ENCODE measurements around the gene ZDBF2. TPM values are rescaled to one million over a fixed set of nuclear protein-coding genes. Genes with fewer than 3 reads are reported as not detected.

ZDBF2 gene
- total RNA-seq, 1 donor: 12.7 TPM

GRCh38 chr2:206253125-206253776 is 21.2 kb upstream of the ZDBF2 start:
- no peaks in the 10 kb centered on the region for H3K9me3 ChIP-seq (ENCODE audit: low read depth, low read length)
- no peak for DNase-seq (ENCODE audit: insufficient read length, low spot score, missing footprints)
- no peak overlapping the region for H3K4me2 ChIP-seq (ENCODE audit: insufficient read depth, low read length)
- no peak for TF ChIP-seq CTCF (IDR thresholded peaks at IDR 0.05; ENCODE audit: extremely low read depth, low read depth, low read length)
- H3K27me3 ChIP-seq (ENCODE audit: insufficient read depth, low read length): peaks cover 63% of the 10 kb centered on the region
- H3K27ac ChIP-seq (ENCODE audit: low read depth, low read length): no peak overlapping the region
- H2AFZ ChIP-seq (ENCODE audit: low read length): no peak overlapping the region
- no peaks in the 10 kb centered on the region for H4K20me1 ChIP-seq (ENCODE audit: insufficient read depth, low read length)
- H3K4me1 ChIP-seq (ENCODE audit: insufficient read depth, low read length): no peaks in the 10 kb centered on the region
- H3K79me2 ChIP-seq (ENCODE audit: insufficient read depth, low read length): no peaks in the 10 kb centered on the region
- no peak overlapping the region for H3K4me3 ChIP-seq (ENCODE audit: insufficient read depth, low read length)
- H3K36me3 ChIP-seq (ENCODE audit: insufficient read depth, low read length): no peaks in the 10 kb centered on the region

GRCh38 chr2:206253777-206254166 is 20.7 kb upstream of the ZDBF2 start:
- no peaks in the 10 kb centered on the region for H3K79me2 ChIP-seq (ENCODE audit: insufficient read depth, low read length)
- DNase-seq (ENCODE audit: insufficient read length, low spot score, missing footprints): no peak
- TF ChIP-seq CTCF (IDR thresholded peaks at IDR 0.05; ENCODE audit: extremely low read depth, low read depth, low read length): no peak
- no peaks in the 10 kb centered on the region for H3K9me3 ChIP-seq (ENCODE audit: low read depth, low read length)
- H3K27ac ChIP-seq (ENCODE audit: low read depth, low read length): no peak overlapping the region
- no peak overlapping the region for H3K4me3 ChIP-seq (ENCODE audit: insufficient read depth, low read length)
- no peaks in the 10 kb centered on the region for H3K4me1 ChIP-seq (ENCODE audit: insufficient read depth, low read length)
- no peak overlapping the region for H2AFZ ChIP-seq (ENCODE audit: low read length)
- peaks cover 67% of the 10 kb centered on the region for H3K27me3 ChIP-seq (ENCODE audit: insufficient read depth, low read length)
- H3K4me2 ChIP-seq (ENCODE audit: insufficient read depth, low read length): no peak overlapping the region
- no peaks in the 10 kb centered on the region for H4K20me1 ChIP-seq (ENCODE audit: insufficient read depth, low read length)
- H3K36me3 ChIP-seq (ENCODE audit: insufficient read depth, low read length): no peaks in the 10 kb centered on the region

- H3K4me3 ChIP-seq (ENCODE audit: insufficient read depth, low read length): no peak overlapping the region
- H3K4me1 ChIP-seq (ENCODE audit: insufficient read depth, low read length): no peaks in the 10 kb centered on the region
- no peaks in the 10 kb centered on the region for H3K79me2 ChIP-seq (ENCODE audit: insufficient read depth, low read length)
- H3K36me3 ChIP-seq (ENCODE audit: insufficient read depth, low read length): no peaks in the 10 kb centered on the region
- no peak overlapping the region for H3K4me2 ChIP-seq (ENCODE audit: insufficient read depth, low read length)
- no peak overlapping the region for H2AFZ ChIP-seq (ENCODE audit: low read length)
- no peak for DNase-seq (ENCODE audit: insufficient read length, low spot score, missing footprints)
- TF ChIP-seq CTCF (IDR thresholded peaks at IDR 0.05; ENCODE audit: extremely low read depth, low read depth, low read length): no peak
- H4K20me1 ChIP-seq (ENCODE audit: insufficient read depth, low read length): no peaks in the 10 kb centered on the region
- peaks cover 78% of the 10 kb centered on the region for H3K27me3 ChIP-seq (ENCODE audit: insufficient read depth, low read length)
- no peaks in the 10 kb centered on the region for H3K9me3 ChIP-seq (ENCODE audit: low read depth, low read length)
- no peak overlapping the region for H3K27ac ChIP-seq (ENCODE audit: low read depth, low read length)
Measured at GRCh38 chr2:206255003-206255402, 19.5 kb upstream of the ZDBF2 start.

GRCh38 chr2:206256706-206257205 is 17.7 kb upstream of the ZDBF2 start:
- peaks cover 82% of the 10 kb centered on the region for H3K27me3 ChIP-seq (ENCODE audit: insufficient read depth, low read length)
- H3K27ac ChIP-seq (ENCODE audit: low read depth, low read length): no peak overlapping the region
- DNase-seq (ENCODE audit: insufficient read length, low spot score, missing footprints): no peak

More at GRCh38 chr2:206256706-206257205, 17.7 kb upstream of the ZDBF2 start:
- no peak for TF ChIP-seq CTCF (IDR thresholded peaks at IDR 0.05; ENCODE audit: extremely low read depth, low read depth, low read length)
- H3K4me3 ChIP-seq (ENCODE audit: insufficient read depth, low read length): no peak overlapping the region
- H2AFZ ChIP-seq (ENCODE audit: low read length): no peak overlapping the region
- H3K36me3 ChIP-seq (ENCODE audit: insufficient read depth, low read length): no peaks in the 10 kb centered on the region
- H3K4me2 ChIP-seq (ENCODE audit: insufficient read depth, low read length): no peak overlapping the region
- H3K9me3 ChIP-seq (ENCODE audit: low read depth, low read length): no peaks in the 10 kb centered on the region
- no peaks in the 10 kb centered on the region for H4K20me1 ChIP-seq (ENCODE audit: insufficient read depth, low read length)
- H3K4me1 ChIP-seq (ENCODE audit: insufficient read depth, low read length): no peaks in the 10 kb centered on the region
- H3K79me2 ChIP-seq (ENCODE audit: insufficient read depth, low read length): no peaks in the 10 kb centered on the region

Data from osteoblast (primary cell).